Immature natural killer cell (primary cell): Measurements from ENCODE around the gene SYNE2. TPM values are rescaled to one million over a fixed set of nuclear protein-coding genes. Genes with fewer than 3 reads are reported as not detected.

ENCODE experiments used
- DNase-seq, 3 donors: peaks; one replicate each; pipeline ENCODE4 v3.0.0; 2022; ENCODE audit warnings: mixed read lengths in 1 of 3
- H3K27ac Mint-ChIP-seq, 6 donors: one replicate each; pipeline ENCODE4 v1.8.0; 2020; ENCODE audit warnings: mixed read lengths in 6 of 6, mild to moderate bottlenecking in 5 of 6, inconsistent platforms in 4 of 6, moderate library complexity in 3 of 6
- H3K27me3 Mint-ChIP-seq, 3 donors: one replicate each; pipeline ENCODE4 v1.8.0; 2020 to 2021; ENCODE audit warnings: low read depth in 3 of 3, mild to moderate bottlenecking in 3 of 3, mixed read lengths in 3 of 3, moderate library complexity in 3 of 3, inconsistent platforms in 1 of 3
- H3K36me3 Mint-ChIP-seq, 3 donors: one replicate each; pipeline ENCODE4 v1.8.0; 2020; ENCODE audit warnings: mixed read lengths in 3 of 3, inconsistent platforms in 2 of 3, mild to moderate bottlenecking in 2 of 3
- H3K4me1 Mint-ChIP-seq, 2 donors: one replicate each; pipeline ENCODE4 v1.8.0; 2020; ENCODE audit warnings: inconsistent platforms in 2 of 2, mild to moderate bottlenecking in 2 of 2, mixed read lengths in 2 of 2, moderate library complexity in 1 of 2
- H3K4me3 Mint-ChIP-seq, 5 donors: one replicate each; pipeline ENCODE4 v1.8.0; 2020; ENCODE audit warnings: mild to moderate bottlenecking in 5 of 5, mixed read lengths in 5 of 5, inconsistent platforms in 3 of 5, moderate library complexity in 3 of 5
- H3K9me3 Mint-ChIP-seq, 6 donors: one replicate each; pipeline ENCODE4 v1.8.0; 2020; ENCODE audit warnings: mild to moderate bottlenecking in 6 of 6, mixed read lengths in 6 of 6, inconsistent platforms in 4 of 6, moderate library complexity in 3 of 6
- polyA plus RNA-seq, 3 donors: library from polyadenylated mRNA; unstranded; fragments of 300-500 nt; fragmentation: Illumina TruSeq; gene quantifications; one replicate each; pipeline ENCODE4 v1.2.3, GENCODE V29; 2021

The SYNE2 gene
- polyA plus RNA-seq, 3 donors from 2014 or later: 14.0 to 116 (median 20.0) TPM

GRCh38 chr14:63908667-63909264, 56.0 kb downstream of the SYNE2 start:
- H3K4me3 Mint-ChIP-seq: peak overlapping the region; percentile 48 to 76 (median 65)
- DNase-seq: no peak
- H3K27me3 Mint-ChIP-seq: peaks cover 0 to 7% (median 0%) of the 10 kb centered on the region in 3 donors
- peaks cover 54 to 92% of the 10 kb centered on the region in 2 donors for H3K4me1 Mint-ChIP-seq
- H3K36me3 Mint-ChIP-seq: peaks cover 0 to 16% (median 7%) of the 10 kb centered on the region in 3 donors
- H3K9me3 Mint-ChIP-seq: no peaks in the 10 kb centered on the region
- H3K27ac Mint-ChIP-seq: peak overlapping the region; percentile 42 to 79 (median 74)

- no peak for DNase-seq
- peaks cover 0 to 16% (median 11%) of the 10 kb centered on the region in 3 donors for H3K36me3 Mint-ChIP-seq
- H3K27ac Mint-ChIP-seq: peak overlapping the region in 2 of 6 donors; percentile 29 to 34
- H3K4me3 Mint-ChIP-seq: no peak overlapping the region
- peaks cover 44 to 90% of the 10 kb centered on the region in 2 donors for H3K4me1 Mint-ChIP-seq
- no peaks in the 10 kb centered on the region for H3K9me3 Mint-ChIP-seq
- H3K27me3 Mint-ChIP-seq: peaks cover 0 to 5% (median 0%) of the 10 kb centered on the region in 3 donors
These were observed 57.2 kb downstream of the SYNE2 start for GRCh38 chr14:63909984-63910383.

- Mint-ChIP-seq H3K27me3 (peaks cover 0 to 5% (median 0%) of the 10 kb centered on the region in 3 donors), H3K9me3 (no peaks in the 10 kb centered on the region), H3K4me3 (no peak overlapping the region), H3K4me1 (peaks cover 36 to 87% of the 10 kb centered on the region in 2 donors), H3K27ac (peak overlapping the region in 5 of 6 donors; percentile 4 to 47 (median 34)), H3K36me3 (peaks cover 0 to 16% (median 11%) of the 10 kb centered on the region in 3 donors)
- no peak for DNase-seq
These were observed 58.0 kb downstream of the SYNE2 start for GRCh38 chr14:63910583-63911363.

- H3K27me3 Mint-ChIP-seq: peaks cover 0 to 5% (median 0%) of the 10 kb centered on the region in 3 donors
- peaks cover 0 to 16% (median 11%) of the 10 kb centered on the region in 3 donors for H3K36me3 Mint-ChIP-seq
- H3K4me1 Mint-ChIP-seq: peaks cover 37 to 87% of the 10 kb centered on the region in 2 donors
- peak overlapping the region in 2 of 6 donors; percentile 34 to 47 for H3K27ac Mint-ChIP-seq
- DNase-seq: no peak
- H3K9me3 Mint-ChIP-seq: no peaks in the 10 kb centered on the region
- no peak overlapping the region for H3K4me3 Mint-ChIP-seq
These were observed 58.6 kb downstream of the SYNE2 start for GRCh38 chr14:63911404-63911803.

- peaks cover 0 to 5% (median 0%) of the 10 kb centered on the region in 3 donors for H3K27me3 Mint-ChIP-seq
- H3K4me3 Mint-ChIP-seq: no peak overlapping the region
- H3K4me1 Mint-ChIP-seq: peaks cover 30 to 80% of the 10 kb centered on the region in 2 donors
- DNase-seq: no peak
- no peaks in the 10 kb centered on the region for H3K9me3 Mint-ChIP-seq
- H3K27ac Mint-ChIP-seq: no peak overlapping the region
- H3K36me3 Mint-ChIP-seq: peaks cover 0 to 16% (median 11%) of the 10 kb centered on the region in 3 donors
These were observed 59.5 kb downstream of the SYNE2 start for GRCh38 chr14:63912286-63912685.

- no peaks in the 10 kb centered on the region for H3K27me3 Mint-ChIP-seq
- H3K4me1 Mint-ChIP-seq: peaks cover 17 to 33% of the 10 kb centered on the region in 2 donors
- H3K9me3 Mint-ChIP-seq: no peaks in the 10 kb centered on the region
- H3K36me3 Mint-ChIP-seq: peaks cover 0 to 4% (median 3%) of the 10 kb centered on the region in 3 donors
- no peak for DNase-seq
- H3K27ac Mint-ChIP-seq: peak overlapping the region in 2 of 6 donors; percentile 22 to 55
- no peak overlapping the region for H3K4me3 Mint-ChIP-seq
These were observed 65.6 kb downstream of the SYNE2 start for GRCh38 chr14:63918411-63918810.

- H3K9me3 Mint-ChIP-seq: no peaks in the 10 kb centered on the region
- peak overlapping the region in 4 of 6 donors; percentile 65 to 85 (median 82) for H3K27ac Mint-ChIP-seq
- H3K36me3 Mint-ChIP-seq: peaks cover 5 to 16% (median 10%) of the 10 kb centered on the region in 3 donors
- H3K27me3 Mint-ChIP-seq: no peaks in the 10 kb centered on the region
- DNase-seq: peak in 1 of 3 donors; percentile 25
- H3K4me1 Mint-ChIP-seq: peaks cover 15 to 31% of the 10 kb centered on the region in 2 donors
- peak overlapping the region in 2 of 5 donors; percentile 5 to 48 for H3K4me3 Mint-ChIP-seq
These were observed 70.1 kb downstream of the SYNE2 start for GRCh38 chr14:63922696-63923421.

GRCh38 chr14:63923422-63923752, 70.6 kb downstream of the SYNE2 start:
- H3K27ac Mint-ChIP-seq: peak overlapping the region in 4 of 6 donors; percentile 65 to 85 (median 82)

GRCh38 chr14:63924375-63924774, 71.6 kb downstream of the SYNE2 start:
- Mint-ChIP-seq H3K4me1 (peaks cover 19 to 41% of the 10 kb centered on the region in 2 donors), H3K27ac (no peak overlapping the region)

More at GRCh38 chr14:63923422-63923752, 70.6 kb downstream of the SYNE2 start:
- peaks cover 9 to 20% (median 13%) of the 10 kb centered on the region in 3 donors for H3K36me3 Mint-ChIP-seq
- no peaks in the 10 kb centered on the region for H3K27me3 Mint-ChIP-seq
- no peak for DNase-seq
- H3K4me3 Mint-ChIP-seq: no peak overlapping the region
- no peaks in the 10 kb centered on the region for H3K9me3 Mint-ChIP-seq
- H3K4me1 Mint-ChIP-seq: peaks cover 19 to 36% of the 10 kb centered on the region in 2 donors

GRCh38 chr14:63926641-63927040, 73.8 kb downstream of the SYNE2 start:
- Mint-ChIP-seq H3K4me3 (no peak overlapping the region), H3K27ac (peak overlapping the region in 3 of 6 donors; percentile 19 to 77 (median 43)), H3K9me3 (no peaks in the 10 kb centered on the region), H3K4me1 (peaks cover 19 to 41% of the 10 kb centered on the region in 2 donors), H3K36me3 (peaks cover 13 to 24% (median 17%) of the 10 kb centered on the region in 3 donors), H3K27me3 (peaks cover 0 to 1% (median 0%) of the 10 kb centered on the region in 3 donors)
- no peak for DNase-seq

More at GRCh38 chr14:63924375-63924774, 71.6 kb downstream of the SYNE2 start:
- no peak for DNase-seq
- Mint-ChIP-seq H3K27me3 (peaks cover 0 to under 1% (median 0%) of the 10 kb centered on the region in 3 donors), H3K9me3 (no peaks in the 10 kb centered on the region), H3K4me3 (no peak overlapping the region), H3K36me3 (peaks cover 9 to 20% (median 13%) of the 10 kb centered on the region in 3 donors)

GRCh38 chr14:63928744-63929174, 76.0 kb downstream of the SYNE2 start:
- Mint-ChIP-seq H3K27me3 (peaks cover 0 to 1% (median 0%) of the 10 kb centered on the region in 3 donors), H3K4me1 (peaks cover 21 to 45% of the 10 kb centered on the region in 2 donors), H3K9me3 (peaks cover 0 to 3% (median 0%) of the 10 kb centered on the region in 6 donors), H3K36me3 (peaks cover 13 to 21% (median 17%) of the 10 kb centered on the region in 3 donors), H3K27ac (peak overlapping the region in 3 of 6 donors; percentile 36 to 61 (median 49)), H3K4me3 (no peak overlapping the region)
- no peak for DNase-seq

- H3K27me3 Mint-ChIP-seq: peaks cover 0 to 1% (median 0%) of the 10 kb centered on the region in 3 donors
- H3K27ac Mint-ChIP-seq: peak overlapping the region in 5 of 6 donors; percentile 2 to 61 (median 31)
- H3K4me3 Mint-ChIP-seq: peak overlapping the region in 1 of 5 donors; percentile 57
- peaks cover 25 to 41% of the 10 kb centered on the region in 2 donors for H3K4me1 Mint-ChIP-seq
- H3K36me3 Mint-ChIP-seq: peaks cover 4 to 5% (median 5%) of the 10 kb centered on the region in 3 donors
- peaks cover 0 to 3% (median 0%) of the 10 kb centered on the region in 6 donors for H3K9me3 Mint-ChIP-seq
- no peak for DNase-seq
These were observed 80.3 kb downstream of the SYNE2 start for GRCh38 chr14:63933110-63933509.

- Mint-ChIP-seq H3K4me3 (peak overlapping the region in 1 of 5 donors; percentile 57), H3K36me3 (peaks cover 4% of the 10 kb centered on the region in 3 donors), H3K27ac (peak overlapping the region in 3 of 6 donors; percentile 9 to 60 (median 16)), H3K4me1 (peaks cover 23 to 35% of the 10 kb centered on the region in 2 donors), H3K27me3 (peaks cover 0 to 1% (median 0%) of the 10 kb centered on the region in 3 donors), H3K9me3 (peaks cover 0 to 3% (median 0%) of the 10 kb centered on the region in 6 donors)
- no peak for DNase-seq
These were observed 80.9 kb downstream of the SYNE2 start for GRCh38 chr14:63933711-63934110.
